HG03139 (cell line): ENCODE measurements around the gene KIF5A.

Source experiments
- ATAC-seq: cut with Tn5 transposase; IDR thresholded peaks from one replicate; pipeline ENCODE4 v1.9.1; 2021; ENCODE audit not compliant: unreplicated experiment

The KIF5A gene

DNA sequence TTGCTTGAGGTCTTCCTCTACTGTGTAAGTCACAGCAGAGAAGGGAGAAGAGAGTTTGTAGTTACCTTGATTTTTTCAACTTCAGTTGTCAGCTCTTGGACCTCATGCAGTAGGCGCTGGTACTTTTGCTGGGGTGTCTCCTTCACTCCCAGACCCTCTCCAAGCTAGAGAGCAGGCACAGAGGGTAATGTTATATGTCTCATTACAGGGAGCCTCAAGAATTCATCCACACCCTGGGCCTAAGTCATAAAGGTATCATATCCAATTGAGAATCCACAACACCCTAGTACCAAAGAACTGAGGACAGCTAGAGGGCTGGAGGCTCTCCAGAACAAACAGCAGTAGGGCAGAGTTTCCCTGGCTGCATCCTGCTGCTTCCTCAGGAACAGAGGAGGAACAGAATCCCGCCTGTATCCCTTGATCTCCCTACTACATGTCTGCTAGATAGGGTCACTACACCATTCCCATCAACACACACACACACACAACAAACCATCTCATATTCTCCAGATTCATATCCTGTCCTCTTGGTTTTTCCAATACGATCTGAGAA lies 14.8 kb upstream of the KIF5A start:
- no peak for ATAC-seq

GRCh38 chr12:57535764-57536596 lies 13.9 kb upstream of the KIF5A start:
- no peak for ATAC-seq

- ATAC-seq, result no peak
These were observed 13.3 kb upstream of the KIF5A start for GRCh38 chr12:57536597-57536942.

DNA sequence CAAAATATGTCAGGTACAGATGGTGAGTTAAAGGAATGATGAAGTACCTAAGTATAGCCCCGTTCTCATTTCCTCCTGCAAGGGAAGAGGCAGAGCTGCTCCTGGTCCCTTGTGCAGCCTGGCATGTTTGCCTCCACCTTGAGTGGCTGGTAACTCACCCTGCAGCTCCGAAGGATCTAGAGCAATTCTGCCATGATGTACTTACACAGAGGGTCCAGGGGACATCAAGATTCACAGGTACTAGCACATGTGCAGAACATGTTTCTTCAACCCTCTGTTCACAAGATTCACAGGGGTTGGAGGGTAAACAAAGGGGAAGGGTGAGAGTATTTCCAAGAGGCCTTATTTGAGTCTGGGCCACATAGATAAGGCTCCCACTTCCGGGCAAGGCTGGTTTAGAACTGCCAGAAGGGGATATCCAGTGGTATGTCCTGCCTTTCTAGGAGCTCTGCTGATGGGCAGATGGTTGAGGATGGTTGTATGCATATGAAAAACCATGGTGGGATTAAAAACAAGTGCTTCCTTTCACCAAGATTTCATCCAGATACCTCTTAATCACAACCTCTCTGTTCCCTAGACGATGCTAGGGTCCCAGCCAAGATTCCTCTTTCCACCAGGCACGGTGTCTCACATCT lies 10.6 kb upstream of the KIF5A start:
- no peak for ATAC-seq

GRCh38 chr12:57541001-57541400 lies 8.8 kb upstream of the KIF5A start:
- no peak for ATAC-seq

DNA sequence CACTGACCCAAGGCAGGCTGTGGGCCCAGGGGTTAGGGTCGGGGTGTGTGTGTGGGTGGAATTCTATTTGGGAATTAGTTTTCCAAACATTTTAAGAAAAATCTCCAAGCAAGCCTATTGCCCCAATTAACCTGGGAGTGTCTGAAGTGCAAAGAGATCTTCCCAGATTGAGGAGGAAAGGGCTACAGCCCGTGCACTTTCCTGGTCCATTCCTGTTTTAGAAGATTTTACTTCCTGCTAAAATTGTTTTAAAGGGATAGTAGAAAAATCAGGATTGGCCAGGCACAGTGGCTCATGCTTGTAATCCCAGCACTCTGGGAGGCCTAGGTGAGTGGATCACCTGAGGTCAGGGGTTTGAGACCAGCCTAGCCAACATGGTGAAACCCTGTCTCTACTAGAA lies 8.1 kb upstream of the KIF5A start:
- no peak for ATAC-seq

- no peak for ATAC-seq
These were observed 6.3 kb upstream of the KIF5A start for GRCh38 chr12:57543581-57543980.

DNA sequence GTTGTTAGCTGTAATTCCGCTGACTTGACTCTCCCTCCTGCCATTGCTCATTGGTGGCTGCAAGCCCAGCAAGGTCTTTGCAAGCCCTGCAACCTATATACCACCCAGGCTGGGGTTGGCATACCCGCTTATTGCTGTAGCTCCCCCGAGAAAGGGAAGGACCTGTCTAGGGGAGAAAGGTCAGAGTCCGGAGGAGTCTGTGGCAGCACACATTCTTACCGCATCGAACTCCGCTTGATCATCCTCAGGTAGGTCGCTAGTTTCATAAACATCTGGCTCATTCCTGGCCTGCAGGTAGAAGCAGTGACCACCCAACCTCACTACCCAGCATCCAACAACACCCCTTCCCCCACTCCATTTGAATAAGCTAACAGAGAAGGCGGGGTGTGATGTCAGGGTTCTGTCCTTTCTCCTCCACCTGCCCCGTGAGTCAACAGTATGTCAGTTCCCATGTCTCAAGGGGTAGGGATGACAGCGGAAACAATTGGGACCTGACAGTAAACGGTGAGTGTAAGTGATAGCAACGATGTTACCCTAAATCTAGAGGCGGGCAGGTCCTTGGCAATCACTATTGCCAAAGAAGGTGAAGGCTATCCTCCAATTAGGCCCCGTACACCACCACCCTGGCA lies 3.9 kb upstream of the KIF5A start:
- no peak for ATAC-seq

GRCh38 chr12:57546438-57547287 lies 3.2 kb upstream of the KIF5A start, which contains the start of gene DCTN2:
TSS of gene DCTN2 (minus strand) at chr12:57547192. CDS start at chr12:57547063, 129 bp downstream.
- peak; percentile 99 for ATAC-seq

- ATAC-seq, result no peak
These were observed 2.4 kb upstream of the KIF5A start for GRCh38 chr12:57547288-57548012.

DNA sequence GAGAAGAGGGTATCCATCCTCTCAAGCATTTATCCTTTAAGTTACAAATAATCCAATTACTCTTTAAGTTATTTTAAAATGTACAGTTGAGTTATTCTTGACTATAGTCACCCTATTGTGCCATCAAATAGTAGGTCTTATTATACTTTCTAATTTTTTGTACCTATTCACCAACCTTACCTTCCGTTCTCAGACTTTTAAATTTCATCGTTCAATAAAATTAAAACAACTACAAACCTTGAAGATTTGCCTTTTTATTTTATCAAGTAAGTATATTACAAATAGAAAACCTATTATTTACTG lies 1.9 kb upstream of the KIF5A start:
- no peak for ATAC-seq

DNA sequence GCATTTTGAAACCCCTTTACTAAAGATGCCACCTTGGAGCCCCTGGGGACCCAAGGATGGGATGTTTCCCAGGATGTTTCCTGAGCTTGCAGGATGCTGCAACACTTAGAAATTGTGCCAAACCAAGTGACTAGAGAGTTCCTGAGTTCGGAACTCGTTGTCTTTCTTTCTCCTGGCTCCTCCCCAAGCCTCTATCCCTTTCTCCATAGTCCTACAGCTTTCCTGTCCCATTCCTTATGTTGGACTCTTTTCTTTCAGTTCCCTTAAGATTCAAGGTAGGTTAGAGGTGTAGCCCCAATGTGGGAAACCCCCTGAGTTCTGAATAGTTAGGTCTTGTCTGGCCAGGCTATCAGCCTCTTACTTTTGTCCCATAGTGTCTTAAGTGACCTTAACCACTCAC lies 1.4 kb upstream of the KIF5A start:
- no peak for ATAC-seq

- no peak for ATAC-seq
These were observed 488 bp upstream of the KIF5A start for GRCh38 chr12:57549203-57549908.

DNA sequence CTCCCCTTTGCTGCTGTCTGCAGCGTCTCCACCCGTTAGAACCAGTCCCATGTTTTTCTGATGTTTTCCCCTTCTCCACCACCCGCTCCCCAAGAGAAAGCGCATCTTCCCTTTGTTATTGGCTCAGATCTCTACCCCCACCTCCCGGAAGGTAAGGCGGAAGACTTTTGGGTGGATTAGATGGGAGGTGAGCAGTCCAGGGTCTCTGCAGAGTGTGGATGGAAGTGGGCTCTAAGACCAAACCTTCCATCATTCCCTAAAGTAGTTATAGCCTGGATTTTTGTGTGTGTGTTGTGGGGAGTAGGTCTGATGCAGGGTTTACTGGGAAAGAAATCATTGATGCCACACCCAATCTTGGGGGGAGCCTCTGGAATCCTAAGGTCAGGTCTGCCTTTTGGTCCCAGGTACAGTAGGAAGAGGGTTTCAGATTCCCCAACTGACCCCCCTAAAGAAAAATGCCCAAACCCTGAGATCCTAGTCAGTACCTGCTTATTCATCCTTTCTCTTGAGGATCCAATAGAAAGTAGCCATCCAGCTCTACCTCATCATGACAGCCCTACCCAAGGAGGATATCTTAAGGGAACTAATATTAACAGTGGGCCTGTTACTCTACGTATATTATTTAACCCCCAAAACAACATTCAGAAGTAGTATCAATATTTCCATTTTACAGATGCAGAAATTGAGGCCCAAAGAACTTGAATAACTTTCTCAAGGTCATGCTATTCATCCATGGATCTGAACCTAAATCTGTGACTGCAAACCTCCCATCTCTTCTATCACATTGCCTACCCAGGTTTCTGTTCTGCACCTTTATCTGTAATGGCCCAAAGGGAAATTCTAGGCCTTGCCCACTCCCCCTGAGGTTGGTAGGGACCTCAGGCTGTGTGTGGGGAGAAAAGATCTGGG lies 1.1 kb downstream of the KIF5A start:
- ATAC-seq, result no peak

DNA sequence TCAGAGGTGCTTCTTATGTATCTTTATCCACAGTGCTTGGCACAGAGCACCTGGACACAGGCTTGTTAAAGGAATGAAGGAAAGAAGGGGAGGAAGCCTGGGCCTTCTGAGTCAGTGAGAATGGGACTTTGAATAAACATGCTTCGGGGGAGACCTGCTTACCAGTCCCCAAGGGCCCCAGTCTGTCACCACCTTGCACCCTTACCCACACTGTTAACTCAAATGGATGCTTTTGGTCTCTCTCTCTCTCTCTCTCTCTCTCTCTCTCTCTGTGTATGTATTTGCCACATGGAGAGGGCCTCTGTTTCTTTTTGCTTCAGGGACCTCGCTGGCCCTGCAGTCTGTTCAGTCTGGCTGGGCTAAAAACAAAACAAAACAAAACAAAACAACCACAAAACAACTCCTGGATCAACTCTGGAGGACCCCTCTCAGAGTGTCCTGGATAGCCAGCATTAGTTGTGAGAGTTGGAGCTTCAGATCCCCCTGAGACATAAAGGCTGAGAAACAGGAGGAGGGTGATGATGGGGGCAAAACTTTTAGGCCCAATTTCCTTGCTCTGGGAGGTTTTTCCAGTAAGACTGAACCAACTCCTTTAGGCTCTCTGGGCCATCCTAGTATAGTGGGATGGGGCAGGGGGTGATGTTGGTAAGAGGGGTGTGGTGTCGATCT lies 1.9 kb downstream of the KIF5A start:
- no peak for ATAC-seq

- ATAC-seq, result no peak
These were observed 2.4 kb downstream of the KIF5A start for GRCh38 chr12:57552306-57552651.

GRCh38 chr12:57552835-57553313 lies 3.0 kb downstream of the KIF5A start:
- ATAC-seq, result no peak
